Melanocyte of skin (primary cell): ENCODE results near the gene KLK15. TPM values are rescaled to one million over a fixed set of nuclear protein-coding genes. Genes with fewer than 3 reads are reported as not detected.

ENCODE experiments used
- small RNA-seq, 2 donors: library from RNA; depleted of rRNA; stranded (forward); fragments of <200 nt; gene quantifications; one replicate each; pipeline ENCODE3, GENCODE V24; 2012
- total RNA-seq, 2 donors: library from RNA; depleted of rRNA; stranded (reverse); fragments of >200 nt; gene quantifications; 2 replicates each; pipeline ENCODE4 v1.2.3, GENCODE V29; 2012

The KLK15 gene
- not detected for total RNA-seq

GRCh38 chr19:50833117-50833801, at the start of gene KLK15:
KLK15 (minus strand) TSS chr19:50833574; CDS start chr19:50831492, 2,082 bp downstream.

GRCh38 chr19:50873056-50873455, 39.7 kb upstream of the KLK15 start, which contains the start of gene KLK2:
KLK2 (plus strand) TSS chr19:50873439; CDS start chr19:50873474, 35 bp downstream.

GRCh38 chr19:50854636-50855410, 21.4 kb upstream of the KLK15 start, which contains the start of gene KLK3:
KLK3 (plus strand) TSS chr19:50854915; CDS start chr19:50854956, 41 bp downstream.

GRCh38 chr19:50823389-50824042, 9.9 kb downstream of the KLK15 start, which contains the start of gene KLK1:
KLK1 (minus strand) TSS chr19:50823787; CDS start chr19:50823748, 39 bp downstream.

GRCh38 chr19:50790396-50790795, 43.0 kb downstream of the KLK15 start, which contains the start of gene ACP4:
ACP4 (plus strand) TSS chr19:50790415; CDS start chr19:50790415, 0 bp downstream.

Small RNA genes lying within 50 kb of the gene (small RNA-seq; reads per million reads assigned to genes)
- gene SNORD88A (74.9 to 76.1 reads per million in 2 donors), gene SNORD88B (0 reads per million in 2 donors), gene SNORD88C (0 reads per million in 2 donors)

Other genes starting within 250 kb of the KLK15 start
- not detected for gene SYT3, start 193.7 kb downstream of the KLK15 start, total RNA-seq
- not detected for gene C19orf81, start 184.1 kb downstream of the KLK15 start, total RNA-seq
- gene SHANK1, start 113.8 kb downstream of the KLK15 start, total RNA-seq = under 1 TPM in 1 of 2 donors, not detected in 1; 0.67 TPM
- 10 to 100 TPM in 1 of 2 donors, 1 to 10 TPM in 1; 5.5 to 25.0 TPM for gene CLEC11A, start 110.2 kb downstream of the KLK15 start, total RNA-seq
- not detected for gene GPR32, start 63.1 kb downstream of the KLK15 start, total RNA-seq
- gene ACP4, start 43.2 kb downstream of the KLK15 start, total RNA-seq = not detected
- gene KLK1, start 9.8 kb downstream of the KLK15 start, total RNA-seq = under 1 TPM in 1 of 2 donors, not detected in 1; under 0.01 TPM
- not detected for gene KLK3, start 21.3 kb upstream of the KLK15 start, total RNA-seq
- gene KLK2, start 39.9 kb upstream of the KLK15 start, total RNA-seq = not detected
- not detected for gene KLK4, start 77.8 kb upstream of the KLK15 start, total RNA-seq
- gene KLK5, start 119.5 kb upstream of the KLK15 start, total RNA-seq = not detected
- not detected for gene KLK6, start 136.0 kb upstream of the KLK15 start, total RNA-seq
- gene KLK7, start 150.3 kb upstream of the KLK15 start, total RNA-seq = not detected
- gene KLK8, start 168.0 kb upstream of the KLK15 start, total RNA-seq = not detected
- gene KLK10, start 186.1 kb upstream of the KLK15 start, total RNA-seq = under 1 TPM in 1 of 2 donors, not detected in 1; 0.69 TPM
- not detected for gene KLK11, start 193.0 kb upstream of the KLK15 start, total RNA-seq
- not detected for gene KLK12, start 201.4 kb upstream of the KLK15 start, total RNA-seq
- not detected for gene KLK13, start 231.5 kb upstream of the KLK15 start, total RNA-seq
- gene KLK14, start 249.3 kb upstream of the KLK15 start, total RNA-seq = under 1 TPM in 1 of 2 donors, not detected in 1; 0.33 TPM